IPS-NIHi7 (cell line): ENCODE measurements around the gene STK17A.

Experiments
- DNase-seq: peaks from one replicate; pipeline ENCODE4 v3.0.0; 2012; ENCODE audit warnings: mixed read lengths; ENCODE audit errors: extremely low spot score

Gene STK17A

GRCh38 chr7:43634384-43634783 is 51.5 kb downstream of the STK17A start:
- no peak for DNase-seq

GRCh38 chr7:43636093-43636492 is 53.2 kb downstream of the STK17A start:
- no peak for DNase-seq

GRCh38 chr7:43637114-43637806 is 54.4 kb downstream of the STK17A start:
- DNase-seq = no peak

GRCh38 chr7:43639858-43640491 is 57.1 kb downstream of the STK17A start:
- DNase-seq = no peak

- no peak for DNase-seq
These were observed 57.8 kb downstream of the STK17A start for GRCh38 chr7:43640679-43641078.

GRCh38 chr7:43642897-43643630 is 60.2 kb downstream of the STK17A start:
- DNase-seq = no peak

- DNase-seq = no peak
These were observed 60.9 kb downstream of the STK17A start for GRCh38 chr7:43643846-43644245.

GRCh38 chr7:43645699-43646226 is 62.9 kb downstream of the STK17A start:
- DNase-seq = no peak

- no peak for DNase-seq
These were observed 63.9 kb downstream of the STK17A start for GRCh38 chr7:43646603-43647338.

- peak; percentile 65 for DNase-seq
These were observed 64.4 kb downstream of the STK17A start for GRCh38 chr7:43647339-43647672.

- no peak for DNase-seq
These were observed 65.0 kb downstream of the STK17A start for GRCh38 chr7:43647673-43648472.

- no peak for DNase-seq
These were observed 65.8 kb downstream of the STK17A start for GRCh38 chr7:43648473-43649406.

GRCh38 chr7:43649755-43650274 is 66.9 kb downstream of the STK17A start:
- DNase-seq = no peak

GRCh38 chr7:43650457-43651052 is 67.6 kb downstream of the STK17A start:
- no peak for DNase-seq

GRCh38 chr7:43652364-43652763 is 69.5 kb downstream of the STK17A start:
- no peak for DNase-seq

GRCh38 chr7:43653466-43653865 is 70.6 kb downstream of the STK17A start:
- no peak for DNase-seq

GRCh38 chr7:43653891-43654504 is 71.1 kb downstream of the STK17A start:
- DNase-seq = no peak

- no peak for DNase-seq
These were observed 72.7 kb downstream of the STK17A start for GRCh38 chr7:43655584-43655983.

GRCh38 chr7:43656997-43657396 is 74.1 kb downstream of the STK17A start:
- no peak for DNase-seq
